HepG2 (cell line): ENCODE data around the gene TPBGL. TPM values are rescaled to one million over a fixed set of nuclear protein-coding genes. Genes with fewer than 3 reads are reported as not detected.

Source experiments
- CBX1 ChIP-seq: IDR thresholded peaks from one replicate; pipeline ENCODE4 v1.6.1; 2016; ENCODE audit warnings: antibody characterized with exemption, low read depth
- GABPB1 ChIP-seq: IDR thresholded peaks from 2 replicates; pipeline ENCODE4 v1.6.1; 2016; ENCODE audit warnings: mild to moderate bottlenecking, missing genetic modification reagents, moderate library complexity, missing compliant biosample characterization
- HCFC1 ChIP-seq: fragments of 150-350 bp; IDR thresholded peaks from 2 replicates; pipeline ENCODE4 v1.6.1; 2014; ENCODE audit warnings: low read depth, low read length
- HNRNPUL1 ChIP-seq: fragments of 200-400 bp; formaldehyde crosslinking; IDR thresholded peaks from 2 replicates; pipeline ENCODE4 v1.6.1; 2017; ENCODE audit warnings: low read depth, mild to moderate bottlenecking, low read length, moderate library complexity
- IKZF1 ChIP-seq: fragments of 450-650 bp; IDR thresholded peaks from 2 replicates; pipeline ENCODE4 v1.7.1; 2016
- MTF1 ChIP-seq: sonication (generic); formaldehyde crosslinking; IDR thresholded peaks from 2 replicates; pipeline ENCODE4 v1.5.0; 2020; ENCODE audit warnings: missing genetic modification reagents
- MYC ChIP-seq: sonication (generic); formaldehyde crosslinking; IDR thresholded peaks from 2 replicates; pipeline ENCODE4 v1.9.0; 2021; ENCODE audit warnings: missing genetic modification reagents, borderline replicate concordance
- NCOA2 ChIP-seq: sonication (generic); formaldehyde crosslinking; IDR thresholded peaks from 2 replicates; pipeline ENCODE4 v1.8.0; 2022; ENCODE audit warnings: inconsistent platforms
- NFATC3 ChIP-seq: sonication (generic); formaldehyde crosslinking; IDR thresholded peaks from 2 replicates; pipeline ENCODE4 v1.5.1; 2020; ENCODE audit warnings: mild to moderate bottlenecking, missing genetic modification reagents
- RAD21 ChIP-seq: fragments of 450-650 bp; formaldehyde crosslinking; IDR thresholded peaks from 2 replicates; pipeline ENCODE4 v1.5.0; 2020; ENCODE audit warnings: mild to moderate bottlenecking
- SIN3B ChIP-seq: fragments of 150-350 bp; IDR thresholded peaks from 2 replicates; pipeline ENCODE4 v1.6.1; 2014; ENCODE audit warnings: low read length
- SMAD3 ChIP-seq: sonication (generic); formaldehyde crosslinking; IDR thresholded peaks from 2 replicates; pipeline ENCODE4 v1.4.0; 2020; ENCODE audit warnings: missing genetic modification reagents
- U2AF2 ChIP-seq: fragments of 200-400 bp; formaldehyde crosslinking; IDR thresholded peaks from 2 replicates; pipeline ENCODE4 v1.6.1; 2017; ENCODE audit warnings: low read depth, mild to moderate bottlenecking, low read length
- ZNF138 ChIP-seq: sonication (generic); formaldehyde crosslinking; IDR thresholded peaks from 2 replicates; pipeline ENCODE4 v1.5.0; 2020; ENCODE audit warnings: mild to moderate bottlenecking, low read depth, missing genetic modification reagents
- ZNF792 ChIP-seq: IDR thresholded peaks from 2 replicates; pipeline ENCODE4 v1.6.1; 2016
- polyA plus RNA-seq, 8 experiments: library from polyadenylated mRNA; depleted of rRNA in 3 of 8; stranded (reverse) in 7 of 8; unstranded in 1 of 8; fragments of >200 nt; fragmentation: Illumina TruSeq in 4 of 8; extraction: Trizol in 4 of 8; gene quantifications; 2 replicates each; pipeline versions ENCODE4 v1.2.1 to v1.2.3, GENCODE V29; 2011 to 2016; ENCODE audit warnings: low read depth in 4 of 8, missing spikeins in 1 of 8, mixed read lengths in 1 of 8; ENCODE audit not compliant: insufficient read depth in 1 of 8
- total RNA-seq, 5 experiments: library from RNA; depleted of rRNA; stranded (reverse); fragments of >200 nt; fragmentation: Illumina TruSeq; extraction: Trizol; gene quantifications; 2 replicates each; pipeline ENCODE4 v1.2.3, GENCODE V29; 2016; ENCODE audit warnings: low read depth in 1 of 5
- TF ChIP-seq, protein P1 (sequence below): sonication (generic); formaldehyde crosslinking; IDR thresholded peaks from 2 replicates; pipeline ENCODE4 v1.5.1; 2020; ENCODE audit warnings: missing genetic modification reagents, mild to moderate bottlenecking, borderline replicate concordance
- TF ChIP-seq, protein P2 (sequence below): sonication (generic); formaldehyde crosslinking; IDR thresholded peaks from 2 replicates; pipeline ENCODE4 v1.4.0; 2020; ENCODE audit warnings: mild to moderate bottlenecking, low read depth, missing genetic modification reagents
- TF ChIP-seq, protein P3 (sequence below), 2 experiments: fragments of 450-650 bp in 1 of 2; sonication (generic) in 1 of 2; formaldehyde crosslinking in 1 of 2; IDR thresholded peaks; 2 replicates each; pipeline versions ENCODE4 v1.6.1 to v1.8.0; 2016 to 2022; ENCODE audit warnings: antibody characterized with exemption in 1 of 2, mild to moderate bottlenecking in 1 of 2, missing genetic modification reagents in 1 of 2
- TF ChIP-seq, protein P4 (sequence below): sonication (generic); formaldehyde crosslinking; IDR thresholded peaks from 2 replicates; pipeline ENCODE4 v1.5.1; 2020; ENCODE audit warnings: missing genetic modification reagents, mild to moderate bottlenecking, borderline replicate concordance

Gene TPBGL
- total and polyA plus RNA-seq, 2 of the 13 experiments (the other 11 are each of a cell fraction or from before 2014, with no cell fraction given), result not detected

DNA sequence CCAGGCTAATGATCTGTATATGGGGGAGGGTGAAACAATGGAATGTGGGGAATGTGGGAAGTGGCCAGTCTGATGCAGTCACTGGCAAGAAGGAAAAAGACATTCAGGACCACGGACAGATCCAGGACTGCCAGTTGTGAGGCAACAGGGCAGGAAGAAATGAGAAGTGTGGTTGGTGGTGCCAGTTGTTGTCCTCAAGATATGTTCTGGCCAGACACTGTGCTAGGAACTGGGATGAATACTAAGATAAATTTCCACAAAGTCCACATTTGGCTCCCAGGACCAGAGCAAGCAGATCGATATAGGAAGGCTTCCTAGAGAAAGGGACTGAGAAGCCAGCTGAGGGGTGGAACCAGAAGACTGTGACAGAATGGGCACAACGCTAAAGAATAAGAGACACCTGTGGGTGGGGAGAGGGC lies 6.8 kb upstream of the TPBGL start (continued):
- TF ChIP-seq, protein P1, sequence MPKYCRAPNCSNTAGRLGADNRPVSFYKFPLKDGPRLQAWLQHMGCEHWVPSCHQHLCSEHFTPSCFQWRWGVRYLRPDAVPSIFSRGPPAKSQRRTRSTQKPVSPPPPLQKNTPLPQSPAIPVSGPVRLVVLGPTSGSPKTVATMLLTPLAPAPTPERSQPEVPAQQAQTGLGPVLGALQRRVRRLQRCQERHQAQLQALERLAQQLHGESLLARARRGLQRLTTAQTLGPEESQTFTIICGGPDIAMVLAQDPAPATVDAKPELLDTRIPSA (CRISPR knock-in tag), result no peak
- TF ChIP-seq MTF1 (0 out of 2 replicates have a peak, but pooled peaks have one; percentile 51), CBX1 (no peak), SIN3B (no peak), SMAD3 (CRISPR knock-in tag) (peak; percentile 79), U2AF2 (no peak), NFATC3 (CRISPR knock-in tag) (no peak), IKZF1 (no peak), MYC (no peak), ZNF792 (CRISPR knock-in tag) (peak; percentile 80), HCFC1 (no peak), RAD21 (CRISPR knock-in tag) (no peak), HNRNPUL1 (no peak), NCOA2 (0 out of 2 replicates have a peak, but pooled peaks have one; percentile 39), GABPB1 (CRISPR knock-in tag) (no peak; the same call in 1 of the 2 replicates), ZNF138 (CRISPR knock-in tag) (no peak)
- TF ChIP-seq, protein P2, sequence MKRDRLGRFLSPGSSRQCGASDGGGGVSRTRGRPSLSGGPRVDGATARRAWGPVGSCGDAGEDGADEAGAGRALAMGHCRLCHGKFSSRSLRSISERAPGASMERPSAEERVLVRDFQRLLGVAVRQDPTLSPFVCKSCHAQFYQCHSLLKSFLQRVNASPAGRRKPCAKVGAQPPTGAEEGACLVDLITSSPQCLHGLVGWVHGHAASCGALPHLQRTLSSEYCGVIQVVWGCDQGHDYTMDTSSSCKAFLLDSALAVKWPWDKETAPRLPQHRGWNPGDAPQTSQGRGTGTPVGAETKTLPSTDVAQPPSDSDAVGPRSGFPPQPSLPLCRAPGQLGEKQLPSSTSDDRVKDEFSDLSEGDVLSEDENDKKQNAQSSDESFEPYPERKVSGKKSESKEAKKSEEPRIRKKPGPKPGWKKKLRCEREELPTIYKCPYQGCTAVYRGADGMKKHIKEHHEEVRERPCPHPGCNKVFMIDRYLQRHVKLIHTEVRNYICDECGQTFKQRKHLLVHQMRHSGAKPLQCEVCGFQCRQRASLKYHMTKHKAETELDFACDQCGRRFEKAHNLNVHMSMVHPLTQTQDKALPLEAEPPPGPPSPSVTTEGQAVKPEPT (CRISPR knock-in tag), result no peak
- TF ChIP-seq, protein P3, sequence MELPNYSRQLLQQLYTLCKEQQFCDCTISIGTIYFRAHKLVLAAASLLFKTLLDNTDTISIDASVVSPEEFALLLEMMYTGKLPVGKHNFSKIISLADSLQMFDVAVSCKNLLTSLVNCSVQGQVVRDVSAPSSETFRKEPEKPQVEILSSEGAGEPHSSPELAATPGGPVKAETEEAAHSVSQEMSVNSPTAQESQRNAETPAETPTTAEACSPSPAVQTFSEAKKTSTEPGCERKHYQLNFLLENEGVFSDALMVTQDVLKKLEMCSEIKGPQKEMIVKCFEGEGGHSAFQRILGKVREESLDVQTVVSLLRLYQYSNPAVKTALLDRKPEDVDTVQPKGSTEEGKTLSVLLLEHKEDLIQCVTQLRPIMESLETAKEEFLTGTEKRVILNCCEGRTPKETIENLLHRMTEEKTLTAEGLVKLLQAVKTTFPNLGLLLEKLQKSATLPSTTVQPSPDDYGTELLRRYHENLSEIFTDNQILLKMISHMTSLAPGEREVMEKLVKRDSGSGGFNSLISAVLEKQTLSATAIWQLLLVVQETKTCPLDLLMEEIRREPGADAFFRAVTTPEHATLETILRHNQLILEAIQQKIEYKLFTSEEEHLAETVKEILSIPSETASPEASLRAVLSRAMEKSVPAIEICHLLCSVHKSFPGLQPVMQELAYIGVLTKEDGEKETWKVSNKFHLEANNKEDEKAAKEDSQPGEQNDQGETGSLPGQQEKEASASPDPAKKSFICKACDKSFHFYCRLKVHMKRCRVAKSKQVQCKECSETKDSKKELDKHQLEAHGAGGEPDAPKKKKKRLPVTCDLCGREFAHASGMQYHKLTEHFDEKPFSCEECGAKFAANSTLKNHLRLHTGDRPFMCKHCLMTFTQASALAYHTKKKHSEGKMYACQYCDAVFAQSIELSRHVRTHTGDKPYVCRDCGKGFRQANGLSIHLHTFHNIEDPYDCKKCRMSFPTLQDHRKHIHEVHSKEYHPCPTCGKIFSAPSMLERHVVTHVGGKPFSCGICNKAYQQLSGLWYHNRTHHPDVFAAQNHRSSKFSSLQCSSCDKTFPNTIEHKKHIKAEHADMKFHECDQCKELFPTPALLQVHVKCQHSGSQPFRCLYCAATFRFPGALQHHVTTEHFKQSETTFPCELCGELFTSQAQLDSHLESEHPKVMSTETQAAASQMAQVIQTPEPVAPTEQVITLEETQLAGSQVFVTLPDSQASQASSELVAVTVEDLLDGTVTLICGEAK (IDR thresholded peaks at IDR 0.05), result no peak
- TF ChIP-seq, protein P3 (CRISPR knock-in tag; IDR thresholded peaks at IDR 0.05), result no peak
- TF ChIP-seq, protein P4, sequence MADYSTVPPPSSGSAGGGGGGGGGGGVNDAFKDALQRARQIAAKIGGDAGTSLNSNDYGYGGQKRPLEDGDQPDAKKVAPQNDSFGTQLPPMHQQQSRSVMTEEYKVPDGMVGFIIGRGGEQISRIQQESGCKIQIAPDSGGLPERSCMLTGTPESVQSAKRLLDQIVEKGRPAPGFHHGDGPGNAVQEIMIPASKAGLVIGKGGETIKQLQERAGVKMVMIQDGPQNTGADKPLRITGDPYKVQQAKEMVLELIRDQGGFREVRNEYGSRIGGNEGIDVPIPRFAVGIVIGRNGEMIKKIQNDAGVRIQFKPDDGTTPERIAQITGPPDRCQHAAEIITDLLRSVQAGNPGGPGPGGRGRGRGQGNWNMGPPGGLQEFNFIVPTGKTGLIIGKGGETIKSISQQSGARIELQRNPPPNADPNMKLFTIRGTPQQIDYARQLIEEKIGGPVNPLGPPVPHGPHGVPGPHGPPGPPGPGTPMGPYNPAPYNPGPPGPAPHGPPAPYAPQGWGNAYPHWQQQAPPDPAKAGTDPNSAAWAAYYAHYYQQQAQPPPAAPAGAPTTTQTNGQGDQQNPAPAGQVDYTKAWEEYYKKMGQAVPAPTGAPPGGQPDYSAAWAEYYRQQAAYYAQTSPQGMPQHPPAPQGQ (CRISPR knock-in tag), result no peak
